Karpas-422 (cell line): ENCODE data around the gene LCNL1. TPM values are rescaled to one million over a fixed set of nuclear protein-coding genes. Genes with fewer than 3 reads are reported as not detected.

Source experiments
- DNase-seq: peaks from one replicate; pipeline ENCODE4 v3.0.0-alpha.2; 2015
- H2AFZ ChIP-seq: fragments of 200-600 bp; sonication (generic); 2 replicates; pipeline ENCODE4 v1.6.1; 2014; ENCODE audit warnings: antibody characterized with exemption, low read length, mixed read lengths
- H3K27ac ChIP-seq: fragments of 200-600 bp; sonication (generic); 2 replicates; pipeline ENCODE4 v1.5.1; 2014; ENCODE audit warnings: mild to moderate bottlenecking, low read length, moderate library complexity
- H3K27me3 ChIP-seq: fragments of 200-600 bp; sonication (generic); 2 replicates; pipeline ENCODE4 v1.6.1; 2014; ENCODE audit warnings: low read length, mixed read lengths
- H3K36me3 ChIP-seq: fragments of 200-600 bp; sonication (generic); 2 replicates; pipeline ENCODE4 v1.6.1; 2014; ENCODE audit warnings: low read length, mixed read lengths; ENCODE audit not compliant: insufficient read depth
- H3K4me1 ChIP-seq: fragments of 200-600 bp; sonication (generic); 2 replicates; pipeline ENCODE4 v1.6.1; 2014; ENCODE audit warnings: mild to moderate bottlenecking, low read length, mixed read lengths
- H3K4me2 ChIP-seq: fragments of 200-600 bp; sonication (generic); 2 replicates; pipeline ENCODE4 v1.6.1; 2014; ENCODE audit warnings: low read length, low read depth, mild to moderate bottlenecking; ENCODE audit not compliant: poor library complexity, severe bottlenecking
- H3K4me3 ChIP-seq: fragments of 200-600 bp; sonication (generic); 2 replicates; pipeline ENCODE4 v1.5.1; 2014; ENCODE audit warnings: mild to moderate bottlenecking, antibody characterized with exemption, low read length, mixed read lengths
- H3K79me2 ChIP-seq: fragments of 200-600 bp; sonication (generic); 2 replicates; pipeline ENCODE4 v1.6.1; 2014; ENCODE audit warnings: mild to moderate bottlenecking, low read length, mixed read lengths
- H3K9ac ChIP-seq: fragments of 200-600 bp; sonication (generic); 2 replicates; pipeline ENCODE4 v1.6.0; 2014; ENCODE audit warnings: low read length
- H3K9me2 ChIP-seq: fragments of 200-600 bp; sonication (generic), shearing (Covaris generic); replicated peaks from 2 replicates; pipeline ENCODE4 v1.6.0; 2014; ENCODE audit warnings: mild to moderate bottlenecking, low read length, moderate library complexity; ENCODE audit not compliant: insufficient read depth
- H3K9me3 ChIP-seq: fragments of 300-700, 200-600 bp; sonication (generic); 2 replicates; pipeline ENCODE4 v1.6.1; 2014; ENCODE audit warnings: low read length, mixed read lengths
- H4K20me1 ChIP-seq: fragments of 200-600 bp; sonication (generic); 2 replicates; pipeline ENCODE4 v1.6.1; 2014; ENCODE audit warnings: mild to moderate bottlenecking, antibody characterized with exemption, low read length, low read depth; ENCODE audit not compliant: insufficient read depth
- total RNA-seq: library from RNA; depleted of rRNA; stranded (reverse); fragments of >200 nt; shearing (Covaris generic); gene quantifications from 2 replicates; pipeline ENCODE4 v1.2.3, GENCODE V29; 2014; ENCODE audit warnings: low replicate concordance

The LCNL1 gene
- total RNA-seq, 1 experiment from 2014 or later: not detected

GRCh38 chr9:136964833-136965422, 17.9 kb upstream of the LCNL1 start:
- no peak overlapping the region for H3K27ac ChIP-seq
- H3K9ac ChIP-seq: no peak overlapping the region
- H3K4me1 ChIP-seq: no peaks in the 10 kb centered on the region
- 0 out of 2 replicates have a peak, but pooled peaks cover 3% of the 10 kb centered on the region for H4K20me1 ChIP-seq
- no peaks in the 10 kb centered on the region for H3K9me3 ChIP-seq
- no peaks in the 10 kb centered on the region for H3K27me3 ChIP-seq
- no peak overlapping the region for H2AFZ ChIP-seq
- no peaks in the 10 kb centered on the region for H3K79me2 ChIP-seq
- no peak overlapping the region for H3K4me2 ChIP-seq
- H3K36me3 ChIP-seq: no peaks in the 10 kb centered on the region
- H3K4me3 ChIP-seq: no peak overlapping the region
- no peak for DNase-seq
- no peaks in the 10 kb centered on the region for H3K9me2 ChIP-seq

- Histone ChIP-seq H3K9me3 (no peaks in the 10 kb centered on the region), H3K4me2 (no peak overlapping the region), H3K4me1 (peaks cover 3% of the 10 kb centered on the region; the same call in 1 of the 2 replicates), H3K4me3 (no peak overlapping the region), H3K9ac (no peak overlapping the region), H3K36me3 (no peaks in the 10 kb centered on the region), H3K9me2 (no peaks in the 10 kb centered on the region), H2AFZ (no peak overlapping the region), H3K79me2 (no peaks in the 10 kb centered on the region), H3K27me3 (no peaks in the 10 kb centered on the region), H4K20me1 (0 out of 2 replicates have a peak, but pooled peaks cover 1% of the 10 kb centered on the region), H3K27ac (no peak overlapping the region)
- no peak for DNase-seq
These were observed 16.9 kb upstream of the LCNL1 start for GRCh38 chr9:136965771-136966484.

- no peak for DNase-seq
- no peaks in the 10 kb centered on the region for H4K20me1 ChIP-seq
- no peak overlapping the region for H3K27ac ChIP-seq
- no peaks in the 10 kb centered on the region for H3K79me2 ChIP-seq
- H3K4me1 ChIP-seq: peaks cover 3% of the 10 kb centered on the region; the same call in 1 of the 2 replicates
- H3K9me2 ChIP-seq: no peaks in the 10 kb centered on the region
- no peak overlapping the region for H3K4me2 ChIP-seq
- H3K9me3 ChIP-seq: no peaks in the 10 kb centered on the region
- no peak overlapping the region for H3K9ac ChIP-seq
- H3K36me3 ChIP-seq: no peaks in the 10 kb centered on the region
- H3K27me3 ChIP-seq: no peaks in the 10 kb centered on the region
- H3K4me3 ChIP-seq: no peak overlapping the region
- no peak overlapping the region for H2AFZ ChIP-seq
These were observed 14.3 kb upstream of the LCNL1 start for GRCh38 chr9:136968333-136969127.

- Histone ChIP-seq H3K9ac (no peak overlapping the region), H2AFZ (no peak overlapping the region), H3K4me2 (no peak overlapping the region), H3K27me3 (no peaks in the 10 kb centered on the region), H3K4me1 (peaks cover 3% of the 10 kb centered on the region; the same call in 1 of the 2 replicates), H3K36me3 (no peaks in the 10 kb centered on the region), H3K4me3 (no peak overlapping the region), H3K79me2 (no peaks in the 10 kb centered on the region), H3K9me3 (no peaks in the 10 kb centered on the region), H3K27ac (no peak overlapping the region), H3K9me2 (no peaks in the 10 kb centered on the region), H4K20me1 (no peaks in the 10 kb centered on the region)
- no peak for DNase-seq
These were observed 13.6 kb upstream of the LCNL1 start for GRCh38 chr9:136969150-136969549.

GRCh38 chr9:136969774-136970173, 13.0 kb upstream of the LCNL1 start:
- Histone ChIP-seq H3K27ac (no peak overlapping the region), H3K9ac (no peak overlapping the region)
- DNase-seq: no peak

GRCh38 chr9:136970361-136970760, 12.4 kb upstream of the LCNL1 start:
- peaks cover 3% of the 10 kb centered on the region; the same call in 1 of the 2 replicates for H3K4me1 ChIP-seq
- no peaks in the 10 kb centered on the region for H3K79me2 ChIP-seq
- H3K27ac ChIP-seq: no peak overlapping the region
- DNase-seq: peak; percentile 56
- H3K4me3 ChIP-seq: no peak overlapping the region
- no peaks in the 10 kb centered on the region for H3K27me3 ChIP-seq
- no peak overlapping the region for H3K9ac ChIP-seq
- H2AFZ ChIP-seq: no peak overlapping the region
- no peak overlapping the region for H3K4me2 ChIP-seq
- H3K36me3 ChIP-seq: no peaks in the 10 kb centered on the region
- no peaks in the 10 kb centered on the region for H4K20me1 ChIP-seq
- no peaks in the 10 kb centered on the region for H3K9me2 ChIP-seq
- no peaks in the 10 kb centered on the region for H3K9me3 ChIP-seq

More at GRCh38 chr9:136969774-136970173, 13.0 kb upstream of the LCNL1 start:
- Histone ChIP-seq H3K27me3 (no peaks in the 10 kb centered on the region), H2AFZ (no peak overlapping the region), H3K4me3 (no peak overlapping the region), H3K4me2 (no peak overlapping the region), H3K4me1 (peaks cover 3% of the 10 kb centered on the region; the same call in 1 of the 2 replicates), H3K79me2 (no peaks in the 10 kb centered on the region), H3K36me3 (no peaks in the 10 kb centered on the region), H3K9me3 (no peaks in the 10 kb centered on the region), H3K9me2 (no peaks in the 10 kb centered on the region), H4K20me1 (no peaks in the 10 kb centered on the region)

- Histone ChIP-seq H3K27ac (no peak overlapping the region), H3K9me3 (no peaks in the 10 kb centered on the region), H3K36me3 (no peaks in the 10 kb centered on the region), H3K79me2 (no peaks in the 10 kb centered on the region), H2AFZ (no peak overlapping the region), H4K20me1 (no peaks in the 10 kb centered on the region), H3K4me1 (peaks cover 3% of the 10 kb centered on the region; the same call in 1 of the 2 replicates), H3K27me3 (no peaks in the 10 kb centered on the region), H3K4me2 (no peak overlapping the region), H3K9me2 (no peaks in the 10 kb centered on the region), H3K4me3 (no peak overlapping the region), H3K9ac (no peak overlapping the region)
- DNase-seq: no peak
These were observed 11.0 kb upstream of the LCNL1 start for GRCh38 chr9:136971746-136972145.

- Histone ChIP-seq H4K20me1 (no peaks in the 10 kb centered on the region), H3K4me3 (no peak overlapping the region), H3K36me3 (no peaks in the 10 kb centered on the region), H3K9ac (no peak overlapping the region), H3K79me2 (no peaks in the 10 kb centered on the region), H3K27me3 (no peaks in the 10 kb centered on the region), H2AFZ (no peak overlapping the region), H3K4me1 (peaks cover 3% of the 10 kb centered on the region; the same call in 1 of the 2 replicates), H3K9me2 (no peaks in the 10 kb centered on the region), H3K27ac (no peak overlapping the region), H3K9me3 (no peaks in the 10 kb centered on the region), H3K4me2 (no peak overlapping the region)
- no peak for DNase-seq
These were observed 10.5 kb upstream of the LCNL1 start for GRCh38 chr9:136972335-136972734.
